HCEC 1CT (cell line): Measurements from ENCODE around the gene COL19A1.
"Not testable (repeated sequence)": the region's sequence is repeated elsewhere in the genome, so short reads cannot be mapped to it uniquely, and the experiment has no call there.

ENCODE experiments used
- DNase-seq: peaks from one replicate; pipeline ENCODE4 v3.0.0-alpha.2; 2017

COL19A1 gene

GRCh38 chr6:69973763-69974162 lies 107.4 kb downstream of the COL19A1 start:
- DNase-seq, result no peak

GRCh38 chr6:69974193-69974592 lies 107.8 kb downstream of the COL19A1 start:
- DNase-seq, result no peak

GRCh38 chr6:69976591-69977090 lies 110.3 kb downstream of the COL19A1 start:
- DNase-seq, result no peak

GRCh38 chr6:69980624-69981023 lies 114.3 kb downstream of the COL19A1 start:
- no peak for DNase-seq

- DNase-seq, result no peak
Measured at GRCh38 chr6:69984506-69984905, 118.2 kb downstream of the COL19A1 start.

GRCh38 chr6:69985180-69985579 lies 118.8 kb downstream of the COL19A1 start:
- DNase-seq, result no peak

GRCh38 chr6:69987550-69987949 lies 121.2 kb downstream of the COL19A1 start:
- no peak for DNase-seq

GRCh38 chr6:69988458-69989126 lies 122.2 kb downstream of the COL19A1 start:
- no peak for DNase-seq

- DNase-seq, result no peak
Measured at GRCh38 chr6:69994251-69994650, 127.9 kb downstream of the COL19A1 start.

- DNase-seq, result no peak
Measured at GRCh38 chr6:70008189-70008588, 141.8 kb downstream of the COL19A1 start.

GRCh38 chr6:70010339-70010738 lies 144.0 kb downstream of the COL19A1 start:
- DNase-seq, result not testable (repeated sequence)

- DNase-seq, result not testable (repeated sequence)
Measured at GRCh38 chr6:70023201-70023600, 156.8 kb downstream of the COL19A1 start.

GRCh38 chr6:70028246-70028645 lies 161.9 kb downstream of the COL19A1 start:
- no peak for DNase-seq

GRCh38 chr6:70028926-70029325 lies 162.6 kb downstream of the COL19A1 start:
- DNase-seq, result no peak

- DNase-seq, result no peak
Measured at GRCh38 chr6:70033781-70034180, 167.4 kb downstream of the COL19A1 start.

- no peak for DNase-seq
Measured at GRCh38 chr6:70037445-70037844, 171.1 kb downstream of the COL19A1 start.

- no peak for DNase-seq
Measured at GRCh38 chr6:70040766-70041165, 174.4 kb downstream of the COL19A1 start.

GRCh38 chr6:70041411-70041810 lies 175.1 kb downstream of the COL19A1 start:
- DNase-seq, result no peak

- DNase-seq, result no peak
Measured at GRCh38 chr6:70045413-70045812, 179.1 kb downstream of the COL19A1 start.

- no peak for DNase-seq
Measured at GRCh38 chr6:70051197-70052124, 185.1 kb downstream of the COL19A1 start.

- DNase-seq, result no peak
Measured at GRCh38 chr6:70059039-70059719, 192.8 kb downstream of the COL19A1 start.

GRCh38 chr6:70060680-70061079 lies 194.3 kb downstream of the COL19A1 start:
- DNase-seq, result no peak

GRCh38 chr6:70061546-70061945 lies 195.2 kb downstream of the COL19A1 start:
- no peak for DNase-seq
